ENCODE results near the gene CD80. TPM values are rescaled to one million over a fixed set of nuclear protein-coding genes. Genes with fewer than 3 reads are reported as not detected.

CD80 gene
- total RNA-seq (2022; extraction: Qiagen RNA extraction; ENCODE audit: low read depth) = not detected in 5 replicates

DNA sequence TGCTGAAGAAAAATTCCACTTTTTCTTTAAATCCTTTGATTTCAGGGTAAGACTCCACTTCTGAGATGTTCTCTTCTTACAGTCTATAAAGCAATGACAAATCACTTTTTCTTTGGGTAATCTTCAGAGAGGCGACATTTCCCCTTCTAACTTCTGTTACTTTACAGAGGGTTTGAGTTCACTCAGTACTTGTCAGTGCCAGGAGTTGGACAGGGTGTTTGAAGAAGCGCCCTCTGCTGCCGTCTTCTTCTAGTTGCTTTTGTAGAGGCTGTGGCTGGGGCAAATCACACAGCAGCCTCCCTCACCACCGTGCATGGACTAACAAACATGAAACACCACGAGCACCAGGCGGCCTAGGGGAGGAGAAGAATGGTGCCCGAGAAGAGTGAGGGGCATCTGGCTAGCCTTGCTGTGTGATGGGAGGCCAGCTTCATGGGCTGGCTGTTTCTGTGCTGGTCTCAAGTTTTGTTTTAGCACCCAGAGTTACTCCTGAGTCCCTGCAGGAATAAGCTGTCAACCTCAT lies at the start of gene CD80:
Gene CD80 (minus strand): TSS at position 174 of the 523 bp plus-strand sequence. CDS start 1,886 bp downstream, outside the sequence.

DNA sequence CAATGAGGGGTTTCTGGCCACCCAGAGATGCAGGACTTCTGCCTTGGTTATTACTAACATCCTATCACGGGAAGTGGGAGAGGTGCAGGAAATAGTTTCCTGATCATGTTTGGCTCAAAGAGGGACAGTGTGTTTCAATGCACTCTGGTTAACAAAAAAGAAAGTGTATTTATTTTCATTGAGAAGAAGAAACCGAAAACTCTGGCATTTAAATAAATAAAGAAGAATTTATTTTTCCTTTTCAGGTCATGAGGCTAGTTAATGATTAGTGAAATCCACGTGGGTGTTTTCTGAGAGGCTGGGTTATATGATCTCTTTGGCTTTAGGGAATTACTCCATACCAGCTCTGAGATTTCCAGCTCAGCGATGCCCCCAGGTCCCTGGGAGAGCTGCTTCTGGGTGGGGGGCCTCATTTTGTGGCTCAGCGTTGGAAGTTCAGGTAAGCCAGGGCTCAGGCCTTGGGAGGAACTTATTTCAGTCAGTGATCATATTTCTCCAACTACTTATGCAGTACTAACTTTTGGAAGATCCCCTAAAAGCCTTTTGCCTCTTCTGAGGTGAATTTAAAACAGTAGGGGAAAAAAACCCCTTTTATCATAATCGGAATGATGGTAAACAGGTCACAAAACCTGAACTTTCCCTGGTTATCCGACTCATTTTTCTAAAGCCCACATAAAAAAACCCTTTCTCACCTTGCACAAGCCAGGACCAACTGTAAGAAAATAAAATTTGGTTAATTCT lies 38.3 kb upstream of the CD80 start, which contains the start of gene PLA1A:
Gene PLA1A (plus strand): TSS at position 338 of the 741 bp plus-strand sequence. CDS start 29 bp downstream, at position 367.

DNA sequence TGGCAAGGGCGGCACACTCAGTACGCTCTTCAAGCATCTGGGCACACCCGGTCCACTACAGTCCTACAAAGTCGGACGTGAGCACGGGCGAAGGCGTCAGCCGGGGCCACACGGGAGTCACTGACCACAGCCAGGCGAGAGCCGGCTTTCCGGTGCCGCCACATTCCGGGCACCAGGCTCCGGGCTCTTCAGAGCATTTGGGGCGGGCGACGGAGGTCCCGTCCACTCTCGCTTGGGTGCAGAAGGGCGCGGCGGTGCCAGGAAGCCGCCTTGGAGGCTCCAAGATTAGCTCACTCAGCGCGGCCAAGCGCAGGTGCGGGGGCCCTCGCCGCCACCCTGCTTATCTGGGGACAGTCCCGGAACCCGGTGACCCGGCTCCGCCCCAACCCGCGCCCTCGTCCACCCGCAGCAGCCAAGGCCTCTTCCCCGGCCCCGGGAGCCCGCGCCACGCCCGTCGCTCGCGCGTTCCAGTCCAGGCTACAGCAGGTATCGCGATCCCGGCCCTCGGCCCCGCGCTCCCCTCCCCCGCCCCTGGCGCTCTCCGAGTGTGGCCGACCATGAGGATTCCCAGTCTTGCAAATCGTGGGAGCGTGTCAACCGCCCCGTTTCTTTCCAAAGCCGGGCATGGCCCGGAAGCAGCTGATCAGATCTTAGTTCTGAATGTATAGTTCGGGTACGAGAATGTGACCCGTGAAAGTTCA lies 20.1 kb upstream of the CD80 start, which contains the start of gene ADPRH:
Gene ADPRH (plus strand): TSS at position 127 of the 701 bp plus-strand sequence. CDS start 2,678 bp downstream, outside the sequence.

GRCh38 chr3:119498186-119499011 lies 61.0 kb downstream of the CD80 start, which contains the start of gene TIMMDC1:
Gene TIMMDC1, plus strand, starts transcription at chr3:119498547. Its CDS starts 187 bp downstream, at chr3:119498734.

Other genes with a start within 250 kb of the CD80 start
- 25.9 to 27.6 TPM (median 26.5 TPM) in 5 replicates for gene TMEM39A, start 96.0 kb downstream of the CD80 start, total RNA-seq (2022; extraction: Qiagen RNA extraction; ENCODE audit: low read depth)
- 8.2 to 10.2 TPM (median 9.0 TPM) in 5 replicates for gene POGLUT1, start 90.7 kb downstream of the CD80 start, total RNA-seq (2022; extraction: Qiagen RNA extraction; ENCODE audit: low read depth)
- 59.7 to 104 TPM (median 74.4 TPM) in 5 replicates for gene TIMMDC1, start 61.1 kb downstream of the CD80 start, total RNA-seq (2022; extraction: Qiagen RNA extraction; ENCODE audit: low read depth)
- gene ADPRH, start 19.9 kb upstream of the CD80 start, total RNA-seq (2022; extraction: Qiagen RNA extraction; ENCODE audit: low read depth) = 1.9 to 2.6 TPM (median 2.6 TPM) in 5 replicates
- gene PLA1A, start 38.3 kb upstream of the CD80 start, total RNA-seq (2022; extraction: Qiagen RNA extraction; ENCODE audit: low read depth) = 0.27 to 0.52 TPM (median 0.38 TPM) in 5 replicates
- 0.11 to 1.3 TPM (median 0.24 TPM) in 5 replicates for gene POPDC2, start 101.0 kb upstream of the CD80 start, total RNA-seq (2022; extraction: Qiagen RNA extraction; ENCODE audit: low read depth)
- 96.0 to 137 TPM (median 103 TPM) in 5 replicates for gene COX17, start 117.8 kb upstream of the CD80 start, total RNA-seq (2022; extraction: Qiagen RNA extraction; ENCODE audit: low read depth)
- gene CFAP91, start 143.4 kb upstream of the CD80 start, total RNA-seq (2022; extraction: Qiagen RNA extraction; ENCODE audit: low read depth) = 0.15 to 0.35 TPM (median 0.31 TPM) in 5 replicates
- gene NR1I2, start 222.5 kb upstream of the CD80 start, total RNA-seq (2022; extraction: Qiagen RNA extraction; ENCODE audit: low read depth) = not detected in 5 replicates